K562 (cell line): ENCODE measurements around the gene GALNT12. TPM values are rescaled to one million over a fixed set of nuclear protein-coding genes. Genes with fewer than 3 reads are reported as not detected.

ENCODE experiments used
- CHD1 ChIP-seq: fragments of 200-600 bp; sonication (generic); IDR thresholded peaks from one replicate; pipeline ENCODE4 v1.6.1; 2012; ENCODE audit warnings: mild to moderate bottlenecking, moderate library complexity, low read length, inconsistent platforms
- CXXC5 ChIP-seq: fragments of 250-450 bp; sonication (Bioruptor Pico); IDR thresholded peaks from 2 replicates; pipeline ENCODE4 v1.8.0; 2022; ENCODE audit warnings: inconsistent platforms, mild to moderate bottlenecking, moderate library complexity
- FOXJ3 ChIP-seq: sonication (generic); formaldehyde crosslinking; IDR thresholded peaks from 2 replicates; pipeline ENCODE4 v1.4.0; 2020; ENCODE audit warnings: mild to moderate bottlenecking, missing genetic modification reagents
- IFI16 ChIP-seq: fragments of 250-450 bp; sonication (Bioruptor Pico); IDR thresholded peaks from 2 replicates; pipeline ENCODE4 v2.1.2; 2022; ENCODE audit warnings: mild to moderate bottlenecking, inconsistent platforms
- PHF21A ChIP-seq: fragments of 450-650 bp; IDR thresholded peaks from 2 replicates; pipeline ENCODE4 v1.6.1; 2017; ENCODE audit warnings: low read depth, borderline replicate concordance
- RBM25 ChIP-seq: fragments of 200-400 bp; formaldehyde crosslinking; IDR thresholded peaks from 2 replicates; pipeline ENCODE4 v1.6.1; 2018; ENCODE audit warnings: low read length, low read depth, moderate library complexity; ENCODE audit not compliant: severe bottlenecking
- polyA plus RNA-seq, 8 experiments: library from polyadenylated mRNA; depleted of rRNA in 4 of 8; stranded (reverse) in 5 of 8; unstranded in 3 of 8; fragments of >200 nt; fragmentation: Nextera tagmentation in 2 of 8; fragmentation: Illumina TruSeq in 1 of 8; extraction: Ambion mirVana in 2 of 8; extraction: Trizol in 1 of 8; gene quantifications; 2 replicates each; pipeline versions ENCODE4 v1.2.1 to v1.2.3, GENCODE V29; 2011 to 2014; ENCODE audit warnings: inconsistent platforms in 1 of 8, missing spikeins in 1 of 8
- total RNA-seq, 7 experiments: library from RNA; depleted of rRNA in 6 of 7; stranded (reverse); fragments of >200 nt in 6 of 7; fragmentation: Illumina TruSeq in 2 of 7; extraction: Trizol in 2 of 7; gene quantifications; 2 replicates each; pipeline versions ENCODE4 v1.2.1 to v1.2.3, GENCODE V29; 2011 to 2021; ENCODE audit warnings: low replicate concordance in 1 of 7
- TF ChIP-seq, protein P1 (sequence below): fragments of 200-600 bp; sonication (generic); IDR thresholded peaks from one replicate; pipeline ENCODE4 v1.6.1; 2012; ENCODE audit warnings: mild to moderate bottlenecking, low read depth, low read length, inconsistent platforms
- TF ChIP-seq, protein P2 (sequence below): fragments of 450-650 bp; formaldehyde crosslinking; conservative IDR thresholded peaks from 2 replicates; pipeline ENCODE4 v1.4.0; 2022; ENCODE audit warnings: mild to moderate bottlenecking, missing genetic modification characterization
- TF ChIP-seq, protein P3 (sequence below): fragments of 450-650 bp; IDR thresholded peaks from 2 replicates; pipeline ENCODE4 v1.6.1; 2016; ENCODE audit warnings: borderline replicate concordance
- TF ChIP-seq, protein P4 (sequence below): fragments of 250-450 bp; sonication (Bioruptor Pico); IDR thresholded peaks from 2 replicates; pipeline ENCODE4 v1.5.0; 2020; ENCODE audit warnings: mild to moderate bottlenecking, borderline replicate concordance

GALNT12 gene
- total and polyA plus RNA-seq, 9 of the 15 experiments (the other 6 are each of a cell fraction or from before 2014, with no cell fraction given), result 29.7 to 82.9 (median 44.2) TPM

DNA sequence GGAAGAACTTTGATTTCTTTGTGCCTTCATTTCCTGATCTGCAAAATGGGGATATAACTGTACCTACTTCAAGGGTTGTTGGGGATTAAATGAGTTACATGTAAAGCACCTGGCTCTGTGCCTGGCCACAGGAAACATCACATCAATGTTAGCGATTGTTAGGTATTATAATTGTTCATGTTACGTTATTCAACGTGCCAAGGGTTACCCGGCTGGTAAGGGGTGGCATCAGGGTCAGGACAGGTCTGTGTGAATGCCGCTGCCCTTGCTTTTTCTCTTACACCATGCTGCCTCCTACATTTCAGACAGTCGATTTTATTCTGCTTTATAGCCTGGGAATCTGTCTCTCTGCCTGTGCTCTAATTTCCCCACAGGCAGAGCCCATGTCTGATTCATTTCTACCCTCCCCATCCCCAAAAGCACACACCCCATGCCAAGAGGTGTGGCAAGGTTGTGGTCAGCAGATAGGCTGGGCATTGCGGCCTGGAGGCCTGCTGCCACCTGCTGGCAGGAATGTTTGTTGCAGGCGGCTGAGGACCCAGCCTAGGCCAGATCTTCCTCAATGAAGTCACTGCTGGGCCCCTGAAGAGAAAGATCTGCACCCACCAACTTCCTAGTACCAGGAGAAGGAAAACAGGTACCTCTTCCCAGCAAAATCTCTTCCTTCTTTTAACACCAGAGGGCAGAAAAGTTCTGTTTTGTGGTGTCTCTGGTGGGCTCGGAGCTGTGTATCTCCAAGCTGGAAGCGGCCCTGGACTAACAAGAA is 16.4 kb upstream of the GALNT12 start (continued):
- TF ChIP-seq, protein P1, sequence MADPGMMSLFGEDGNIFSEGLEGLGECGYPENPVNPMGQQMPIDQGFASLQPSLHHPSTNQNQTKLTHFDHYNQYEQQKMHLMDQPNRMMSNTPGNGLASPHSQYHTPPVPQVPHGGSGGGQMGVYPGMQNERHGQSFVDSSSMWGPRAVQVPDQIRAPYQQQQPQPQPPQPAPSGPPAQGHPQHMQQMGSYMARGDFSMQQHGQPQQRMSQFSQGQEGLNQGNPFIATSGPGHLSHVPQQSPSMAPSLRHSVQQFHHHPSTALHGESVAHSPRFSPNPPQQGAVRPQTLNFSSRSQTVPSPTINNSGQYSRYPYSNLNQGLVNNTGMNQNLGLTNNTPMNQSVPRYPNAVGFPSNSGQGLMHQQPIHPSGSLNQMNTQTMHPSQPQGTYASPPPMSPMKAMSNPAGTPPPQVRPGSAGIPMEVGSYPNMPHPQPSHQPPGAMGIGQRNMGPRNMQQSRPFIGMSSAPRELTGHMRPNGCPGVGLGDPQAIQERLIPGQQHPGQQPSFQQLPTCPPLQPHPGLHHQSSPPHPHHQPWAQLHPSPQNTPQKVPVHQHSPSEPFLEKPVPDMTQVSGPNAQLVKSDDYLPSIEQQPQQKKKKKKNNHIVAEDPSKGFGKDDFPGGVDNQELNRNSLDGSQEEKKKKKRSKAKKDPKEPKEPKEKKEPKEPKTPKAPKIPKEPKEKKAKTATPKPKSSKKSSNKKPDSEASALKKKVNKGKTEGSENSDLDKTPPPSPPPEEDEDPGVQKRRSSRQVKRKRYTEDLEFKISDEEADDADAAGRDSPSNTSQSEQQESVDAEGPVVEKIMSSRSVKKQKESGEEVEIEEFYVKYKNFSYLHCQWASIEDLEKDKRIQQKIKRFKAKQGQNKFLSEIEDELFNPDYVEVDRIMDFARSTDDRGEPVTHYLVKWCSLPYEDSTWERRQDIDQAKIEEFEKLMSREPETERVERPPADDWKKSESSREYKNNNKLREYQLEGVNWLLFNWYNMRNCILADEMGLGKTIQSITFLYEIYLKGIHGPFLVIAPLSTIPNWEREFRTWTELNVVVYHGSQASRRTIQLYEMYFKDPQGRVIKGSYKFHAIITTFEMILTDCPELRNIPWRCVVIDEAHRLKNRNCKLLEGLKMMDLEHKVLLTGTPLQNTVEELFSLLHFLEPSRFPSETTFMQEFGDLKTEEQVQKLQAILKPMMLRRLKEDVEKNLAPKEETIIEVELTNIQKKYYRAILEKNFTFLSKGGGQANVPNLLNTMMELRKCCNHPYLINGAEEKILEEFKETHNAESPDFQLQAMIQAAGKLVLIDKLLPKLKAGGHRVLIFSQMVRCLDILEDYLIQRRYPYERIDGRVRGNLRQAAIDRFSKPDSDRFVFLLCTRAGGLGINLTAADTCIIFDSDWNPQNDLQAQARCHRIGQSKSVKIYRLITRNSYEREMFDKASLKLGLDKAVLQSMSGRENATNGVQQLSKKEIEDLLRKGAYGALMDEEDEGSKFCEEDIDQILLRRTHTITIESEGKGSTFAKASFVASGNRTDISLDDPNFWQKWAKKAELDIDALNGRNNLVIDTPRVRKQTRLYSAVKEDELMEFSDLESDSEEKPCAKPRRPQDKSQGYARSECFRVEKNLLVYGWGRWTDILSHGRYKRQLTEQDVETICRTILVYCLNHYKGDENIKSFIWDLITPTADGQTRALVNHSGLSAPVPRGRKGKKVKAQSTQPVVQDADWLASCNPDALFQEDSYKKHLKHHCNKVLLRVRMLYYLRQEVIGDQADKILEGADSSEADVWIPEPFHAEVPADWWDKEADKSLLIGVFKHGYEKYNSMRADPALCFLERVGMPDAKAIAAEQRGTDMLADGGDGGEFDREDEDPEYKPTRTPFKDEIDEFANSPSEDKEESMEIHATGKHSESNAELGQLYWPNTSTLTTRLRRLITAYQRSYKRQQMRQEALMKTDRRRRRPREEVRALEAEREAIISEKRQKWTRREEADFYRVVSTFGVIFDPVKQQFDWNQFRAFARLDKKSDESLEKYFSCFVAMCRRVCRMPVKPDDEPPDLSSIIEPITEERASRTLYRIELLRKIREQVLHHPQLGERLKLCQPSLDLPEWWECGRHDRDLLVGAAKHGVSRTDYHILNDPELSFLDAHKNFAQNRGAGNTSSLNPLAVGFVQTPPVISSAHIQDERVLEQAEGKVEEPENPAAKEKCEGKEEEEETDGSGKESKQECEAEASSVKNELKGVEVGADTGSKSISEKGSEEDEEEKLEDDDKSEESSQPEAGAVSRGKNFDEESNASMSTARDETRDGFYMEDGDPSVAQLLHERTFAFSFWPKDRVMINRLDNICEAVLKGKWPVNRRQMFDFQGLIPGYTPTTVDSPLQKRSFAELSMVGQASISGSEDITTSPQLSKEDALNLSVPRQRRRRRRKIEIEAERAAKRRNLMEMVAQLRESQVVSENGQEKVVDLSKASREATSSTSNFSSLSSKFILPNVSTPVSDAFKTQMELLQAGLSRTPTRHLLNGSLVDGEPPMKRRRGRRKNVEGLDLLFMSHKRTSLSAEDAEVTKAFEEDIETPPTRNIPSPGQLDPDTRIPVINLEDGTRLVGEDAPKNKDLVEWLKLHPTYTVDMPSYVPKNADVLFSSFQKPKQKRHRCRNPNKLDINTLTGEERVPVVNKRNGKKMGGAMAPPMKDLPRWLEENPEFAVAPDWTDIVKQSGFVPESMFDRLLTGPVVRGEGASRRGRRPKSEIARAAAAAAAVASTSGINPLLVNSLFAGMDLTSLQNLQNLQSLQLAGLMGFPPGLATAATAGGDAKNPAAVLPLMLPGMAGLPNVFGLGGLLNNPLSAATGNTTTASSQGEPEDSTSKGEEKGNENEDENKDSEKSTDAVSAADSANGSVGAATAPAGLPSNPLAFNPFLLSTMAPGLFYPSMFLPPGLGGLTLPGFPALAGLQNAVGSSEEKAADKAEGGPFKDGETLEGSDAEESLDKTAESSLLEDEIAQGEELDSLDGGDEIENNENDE, result no peak
- no peak for TF ChIP-seq CXXC5 (CRISPR knock-in tag)
- no peak for TF ChIP-seq PHF21A
- TF ChIP-seq, protein P2, sequence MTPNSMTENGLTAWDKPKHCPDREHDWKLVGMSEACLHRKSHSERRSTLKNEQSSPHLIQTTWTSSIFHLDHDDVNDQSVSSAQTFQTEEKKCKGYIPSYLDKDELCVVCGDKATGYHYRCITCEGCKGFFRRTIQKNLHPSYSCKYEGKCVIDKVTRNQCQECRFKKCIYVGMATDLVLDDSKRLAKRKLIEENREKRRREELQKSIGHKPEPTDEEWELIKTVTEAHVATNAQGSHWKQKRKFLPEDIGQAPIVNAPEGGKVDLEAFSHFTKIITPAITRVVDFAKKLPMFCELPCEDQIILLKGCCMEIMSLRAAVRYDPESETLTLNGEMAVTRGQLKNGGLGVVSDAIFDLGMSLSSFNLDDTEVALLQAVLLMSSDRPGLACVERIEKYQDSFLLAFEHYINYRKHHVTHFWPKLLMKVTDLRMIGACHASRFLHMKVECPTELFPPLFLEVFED (CRISPR knock-in tag), result no peak
- TF ChIP-seq FOXJ3 (CRISPR knock-in tag), result no peak
- no peak for TF ChIP-seq IFI16 (CRISPR knock-in tag)
- no peak for TF ChIP-seq CHD1
- TF ChIP-seq, protein P3, sequence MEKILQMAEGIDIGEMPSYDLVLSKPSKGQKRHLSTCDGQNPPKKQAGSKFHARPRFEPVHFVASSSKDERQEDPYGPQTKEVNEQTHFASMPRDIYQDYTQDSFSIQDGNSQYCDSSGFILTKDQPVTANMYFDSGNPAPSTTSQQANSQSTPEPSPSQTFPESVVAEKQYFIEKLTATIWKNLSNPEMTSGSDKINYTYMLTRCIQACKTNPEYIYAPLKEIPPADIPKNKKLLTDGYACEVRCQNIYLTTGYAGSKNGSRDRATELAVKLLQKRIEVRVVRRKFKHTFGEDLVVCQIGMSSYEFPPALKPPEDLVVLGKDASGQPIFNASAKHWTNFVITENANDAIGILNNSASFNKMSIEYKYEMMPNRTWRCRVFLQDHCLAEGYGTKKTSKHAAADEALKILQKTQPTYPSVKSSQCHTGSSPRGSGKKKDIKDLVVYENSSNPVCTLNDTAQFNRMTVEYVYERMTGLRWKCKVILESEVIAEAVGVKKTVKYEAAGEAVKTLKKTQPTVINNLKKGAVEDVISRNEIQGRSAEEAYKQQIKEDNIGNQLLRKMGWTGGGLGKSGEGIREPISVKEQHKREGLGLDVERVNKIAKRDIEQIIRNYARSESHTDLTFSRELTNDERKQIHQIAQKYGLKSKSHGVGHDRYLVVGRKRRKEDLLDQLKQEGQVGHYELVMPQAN, result no peak
- no peak for TF ChIP-seq RBM25
- TF ChIP-seq, protein P4, sequence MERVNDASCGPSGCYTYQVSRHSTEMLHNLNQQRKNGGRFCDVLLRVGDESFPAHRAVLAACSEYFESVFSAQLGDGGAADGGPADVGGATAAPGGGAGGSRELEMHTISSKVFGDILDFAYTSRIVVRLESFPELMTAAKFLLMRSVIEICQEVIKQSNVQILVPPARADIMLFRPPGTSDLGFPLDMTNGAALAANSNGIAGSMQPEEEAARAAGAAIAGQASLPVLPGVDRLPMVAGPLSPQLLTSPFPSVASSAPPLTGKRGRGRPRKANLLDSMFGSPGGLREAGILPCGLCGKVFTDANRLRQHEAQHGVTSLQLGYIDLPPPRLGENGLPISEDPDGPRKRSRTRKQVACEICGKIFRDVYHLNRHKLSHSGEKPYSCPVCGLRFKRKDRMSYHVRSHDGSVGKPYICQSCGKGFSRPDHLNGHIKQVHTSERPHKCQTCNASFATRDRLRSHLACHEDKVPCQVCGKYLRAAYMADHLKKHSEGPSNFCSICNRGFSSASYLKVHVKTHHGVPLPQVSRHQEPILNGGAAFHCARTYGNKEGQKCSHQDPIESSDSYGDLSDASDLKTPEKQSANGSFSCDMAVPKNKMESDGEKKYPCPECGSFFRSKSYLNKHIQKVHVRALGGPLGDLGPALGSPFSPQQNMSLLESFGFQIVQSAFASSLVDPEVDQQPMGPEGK, result no peak
